HEK293 (cell line): Measurements from ENCODE around the gene SELENOF.

Experiments
- KLF16 ChIP-seq: fragments of 450-650 bp; formaldehyde crosslinking; IDR thresholded peaks from 2 replicates; pipeline ENCODE4 v1.5.1; 2017; ENCODE audit warnings: missing biosample characterization, missing genetic modification characterization
- RBAK ChIP-seq: fragments of 450-650 bp; formaldehyde crosslinking; IDR thresholded peaks from 2 replicates; pipeline ENCODE4 v1.5.1; 2016; ENCODE audit warnings: missing biosample characterization, missing genetic modification characterization
- ZBTB1 ChIP-seq: fragments of 450-650 bp; formaldehyde crosslinking; IDR thresholded peaks from 2 replicates; pipeline ENCODE4 v1.5.1; 2016; ENCODE audit warnings: missing biosample characterization, missing genetic modification characterization
- ZFP41 ChIP-seq: fragments of 450-650 bp; formaldehyde crosslinking; IDR thresholded peaks from 2 replicates; pipeline ENCODE4 v1.5.1; 2016; ENCODE audit warnings: missing biosample characterization, missing genetic modification characterization, borderline replicate concordance
- ZNF549 ChIP-seq: fragments of 450-650 bp; IDR thresholded peaks from 2 replicates; pipeline ENCODE4 v1.5.1; 2018; ENCODE audit warnings: missing biosample characterization, missing genetic modification characterization, mild to moderate bottlenecking, inconsistent platforms, moderate library complexity
- ZNF555 ChIP-seq: fragments of 450-650 bp; formaldehyde crosslinking; conservative IDR thresholded peaks from 2 replicates; pipeline ENCODE4 v1.5.1; 2017; ENCODE audit warnings: missing biosample characterization, mild to moderate bottlenecking, missing genetic modification characterization, inconsistent platforms
- TF ChIP-seq, protein P1 (sequence below): fragments of 450-650 bp; formaldehyde crosslinking; IDR thresholded peaks from 2 replicates; pipeline ENCODE4 v1.5.1; 2016; ENCODE audit warnings: missing biosample characterization, missing genetic modification characterization
- TF ChIP-seq, protein P2 (sequence below): fragments of 450-650 bp; formaldehyde crosslinking; IDR thresholded peaks from 2 replicates; pipeline ENCODE4 v1.5.1; 2016; ENCODE audit warnings: missing biosample characterization, missing genetic modification characterization

DNA sequence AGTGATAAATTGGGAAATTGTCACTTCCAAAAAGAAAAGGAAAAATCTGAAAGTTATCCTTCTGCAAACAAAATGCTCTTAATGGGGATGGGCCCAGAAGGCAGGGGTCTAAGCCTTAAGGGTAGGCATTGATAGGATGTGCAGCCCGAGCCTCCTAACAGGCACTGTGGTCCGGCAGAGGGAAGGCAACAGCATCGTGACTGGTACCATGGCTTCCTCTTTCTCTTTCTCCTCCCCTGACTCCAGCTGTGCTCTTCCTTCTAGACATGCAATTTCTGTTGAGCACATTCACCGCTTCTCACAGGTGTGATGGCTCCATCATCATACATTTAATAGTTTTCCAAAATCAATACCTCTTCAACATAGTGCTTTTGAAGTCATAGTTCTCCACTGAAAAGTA is 91.5 kb downstream of the SELENOF start:
- TF ChIP-seq ZNF549 (tag by site-specific recombination) (no peak), RBAK (tag by site-specific recombination) (no peak), ZBTB1 (tag by site-specific recombination) (no peak), ZNF555 (no peak), KLF16 (no peak), ZFP41 (tag by site-specific recombination) (no peak)
- TF ChIP-seq, protein P1, sequence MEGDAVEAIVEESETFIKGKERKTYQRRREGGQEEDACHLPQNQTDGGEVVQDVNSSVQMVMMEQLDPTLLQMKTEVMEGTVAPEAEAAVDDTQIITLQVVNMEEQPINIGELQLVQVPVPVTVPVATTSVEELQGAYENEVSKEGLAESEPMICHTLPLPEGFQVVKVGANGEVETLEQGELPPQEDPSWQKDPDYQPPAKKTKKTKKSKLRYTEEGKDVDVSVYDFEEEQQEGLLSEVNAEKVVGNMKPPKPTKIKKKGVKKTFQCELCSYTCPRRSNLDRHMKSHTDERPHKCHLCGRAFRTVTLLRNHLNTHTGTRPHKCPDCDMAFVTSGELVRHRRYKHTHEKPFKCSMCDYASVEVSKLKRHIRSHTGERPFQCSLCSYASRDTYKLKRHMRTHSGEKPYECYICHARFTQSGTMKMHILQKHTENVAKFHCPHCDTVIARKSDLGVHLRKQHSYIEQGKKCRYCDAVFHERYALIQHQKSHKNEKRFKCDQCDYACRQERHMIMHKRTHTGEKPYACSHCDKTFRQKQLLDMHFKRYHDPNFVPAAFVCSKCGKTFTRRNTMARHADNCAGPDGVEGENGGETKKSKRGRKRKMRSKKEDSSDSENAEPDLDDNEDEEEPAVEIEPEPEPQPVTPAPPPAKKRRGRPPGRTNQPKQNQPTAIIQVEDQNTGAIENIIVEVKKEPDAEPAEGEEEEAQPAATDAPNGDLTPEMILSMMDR (tag by site-specific recombination) = no peak
- TF ChIP-seq, protein P2, sequence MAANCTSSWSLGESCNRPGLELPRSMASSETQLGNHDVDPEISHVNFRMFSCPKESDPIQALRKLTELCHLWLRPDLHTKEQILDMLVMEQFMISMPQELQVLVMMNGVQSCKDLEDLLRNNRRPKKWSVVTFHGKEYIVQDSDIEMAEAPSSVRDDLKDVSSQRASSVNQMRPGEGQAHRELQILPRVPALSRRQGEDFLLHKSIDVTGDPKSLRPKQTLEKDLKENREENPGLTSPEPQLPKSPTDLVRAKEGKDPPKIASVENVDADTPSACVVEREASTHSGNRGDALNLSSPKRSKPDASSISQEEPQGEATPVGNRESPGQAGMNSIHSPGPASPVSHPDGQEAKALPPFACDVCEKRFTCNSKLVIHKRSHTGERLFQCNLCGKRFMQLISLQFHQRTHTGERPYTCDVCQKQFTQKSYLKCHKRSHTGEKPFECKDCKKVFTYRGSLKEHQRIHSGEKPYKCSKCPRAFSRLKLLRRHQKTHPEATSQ = no peak
